ENCODE data around the gene AUP1.

DNA sequence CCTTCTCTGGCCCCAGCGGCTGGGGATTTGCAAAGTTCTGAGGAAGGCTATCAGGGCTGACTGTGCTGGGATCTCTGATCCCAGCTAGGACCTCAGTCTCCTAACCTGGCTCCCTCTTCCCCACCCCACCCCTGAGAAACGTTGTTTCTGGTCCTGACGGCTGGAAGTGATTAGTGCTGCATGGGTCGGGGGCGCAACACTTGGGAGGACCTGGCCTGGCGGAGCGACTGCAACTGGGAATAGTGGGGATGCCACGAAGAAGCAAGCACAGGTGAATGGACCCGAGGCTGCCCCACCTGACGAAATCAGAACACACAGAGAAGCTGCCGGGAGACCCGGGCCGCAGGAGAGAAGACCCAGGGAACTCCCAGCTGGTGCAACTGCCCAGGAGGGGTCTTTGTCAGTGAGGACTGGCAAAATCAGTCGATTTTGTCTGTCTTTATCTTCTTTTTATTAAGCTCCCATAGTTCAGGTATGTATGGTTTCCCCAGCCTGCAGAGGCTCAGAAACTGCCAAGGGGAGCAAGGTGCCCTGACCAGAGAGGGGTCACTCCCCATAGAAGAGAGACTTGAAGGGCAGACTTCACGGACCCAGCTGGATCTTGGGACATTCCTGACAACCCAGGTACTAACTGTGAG, 29.4 kb downstream of the AUP1 start:
- TF ChIP-seq ZNF274 (IDR thresholded peaks at IDR 0.05; ENCODE audit: borderline replicate concordance, low read depth, low read length) (no peak), DDX20 (tag; IDR thresholded peaks at IDR 0.05; ENCODE audit: low read depth) (no peak), HNRNPUL1 (IDR thresholded peaks at IDR 0.05; ENCODE audit: low read length) (no peak), RAD21 (CRISPR knock-in tag; conservative IDR thresholded peaks at IDR 0.05 in 1 of 2, IDR thresholded peaks at IDR 0.05 in 1 of 2) (no peak), NR2F6 (CRISPR knock-in tag; IDR thresholded peaks at IDR 0.05) (no peak)
- TF ChIP-seq, protein P1, sequence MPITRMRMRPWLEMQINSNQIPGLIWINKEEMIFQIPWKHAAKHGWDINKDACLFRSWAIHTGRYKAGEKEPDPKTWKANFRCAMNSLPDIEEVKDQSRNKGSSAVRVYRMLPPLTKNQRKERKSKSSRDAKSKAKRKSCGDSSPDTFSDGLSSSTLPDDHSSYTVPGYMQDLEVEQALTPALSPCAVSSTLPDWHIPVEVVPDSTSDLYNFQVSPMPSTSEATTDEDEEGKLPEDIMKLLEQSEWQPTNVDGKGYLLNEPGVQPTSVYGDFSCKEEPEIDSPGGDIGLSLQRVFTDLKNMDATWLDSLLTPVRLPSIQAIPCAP (CRISPR knock-in tag; IDR thresholded peaks at IDR 0.05; ENCODE audit: borderline replicate concordance) = no peak
- TF ChIP-seq, protein P2, sequence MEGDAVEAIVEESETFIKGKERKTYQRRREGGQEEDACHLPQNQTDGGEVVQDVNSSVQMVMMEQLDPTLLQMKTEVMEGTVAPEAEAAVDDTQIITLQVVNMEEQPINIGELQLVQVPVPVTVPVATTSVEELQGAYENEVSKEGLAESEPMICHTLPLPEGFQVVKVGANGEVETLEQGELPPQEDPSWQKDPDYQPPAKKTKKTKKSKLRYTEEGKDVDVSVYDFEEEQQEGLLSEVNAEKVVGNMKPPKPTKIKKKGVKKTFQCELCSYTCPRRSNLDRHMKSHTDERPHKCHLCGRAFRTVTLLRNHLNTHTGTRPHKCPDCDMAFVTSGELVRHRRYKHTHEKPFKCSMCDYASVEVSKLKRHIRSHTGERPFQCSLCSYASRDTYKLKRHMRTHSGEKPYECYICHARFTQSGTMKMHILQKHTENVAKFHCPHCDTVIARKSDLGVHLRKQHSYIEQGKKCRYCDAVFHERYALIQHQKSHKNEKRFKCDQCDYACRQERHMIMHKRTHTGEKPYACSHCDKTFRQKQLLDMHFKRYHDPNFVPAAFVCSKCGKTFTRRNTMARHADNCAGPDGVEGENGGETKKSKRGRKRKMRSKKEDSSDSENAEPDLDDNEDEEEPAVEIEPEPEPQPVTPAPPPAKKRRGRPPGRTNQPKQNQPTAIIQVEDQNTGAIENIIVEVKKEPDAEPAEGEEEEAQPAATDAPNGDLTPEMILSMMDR (IDR thresholded peaks at IDR 0.05 in 2 of 3, conservative IDR thresholded peaks at IDR 0.05 in 1 of 3; ENCODE audit: insufficient read depth in 2 of 3, low read depth in 1 of 3, low read length in 3 of 3) = no peak

All from K562 (cell line).